HG03460 (cell line): ENCODE data around the gene NXPE3.

Source experiments
- ATAC-seq: cut with Tn5 transposase; IDR thresholded peaks from one replicate; pipeline ENCODE4 v1.9.1; 2021; ENCODE audit not compliant: unreplicated experiment

Gene NXPE3

GRCh38 chr3:101828691-101829436, 49.9 kb downstream of the NXPE3 start:
- peak; percentile 43 for ATAC-seq

- ATAC-seq: no peak
Measured at GRCh38 chr3:101829437-101829830, 50.4 kb downstream of the NXPE3 start.

GRCh38 chr3:101829874-101830273, 50.9 kb downstream of the NXPE3 start:
- no peak for ATAC-seq

- ATAC-seq: no peak
Measured at GRCh38 chr3:101833446-101833974, 54.5 kb downstream of the NXPE3 start.

GRCh38 chr3:101835676-101836075, 56.7 kb downstream of the NXPE3 start:
- ATAC-seq: no peak

- no peak for ATAC-seq
Measured at GRCh38 chr3:101836160-101836559, 57.1 kb downstream of the NXPE3 start.

GRCh38 chr3:101836652-101837598, 57.9 kb downstream of the NXPE3 start:
- ATAC-seq: no peak

GRCh38 chr3:101838691-101839090, 59.7 kb downstream of the NXPE3 start:
- ATAC-seq: no peak

GRCh38 chr3:101840066-101840465, 61.1 kb downstream of the NXPE3 start:
- ATAC-seq: no peak

GRCh38 chr3:101842245-101842934, 63.4 kb downstream of the NXPE3 start:
- no peak for ATAC-seq

GRCh38 chr3:101842935-101843330, 63.9 kb downstream of the NXPE3 start:
- no peak for ATAC-seq

- ATAC-seq: no peak
Measured at GRCh38 chr3:101845425-101845824, 66.4 kb downstream of the NXPE3 start.

GRCh38 chr3:101846709-101847108, 67.7 kb downstream of the NXPE3 start:
- no peak for ATAC-seq

- no peak for ATAC-seq
Measured at GRCh38 chr3:101847328-101847727, 68.3 kb downstream of the NXPE3 start.

- ATAC-seq: no peak
Measured at GRCh38 chr3:101848326-101848725, 69.3 kb downstream of the NXPE3 start.

- peak; percentile 78 for ATAC-seq
Measured at GRCh38 chr3:101848754-101849713, 70.0 kb downstream of the NXPE3 start, which contains the start of gene NFKBIZ. TSS of gene NFKBIZ (plus strand) at chr3:101849514. CDS start at chr3:101849629, 115 bp downstream.

- peak; percentile 23 for ATAC-seq
Measured at GRCh38 chr3:101849714-101850245, 70.8 kb downstream of the NXPE3 start.

- ATAC-seq: peak; percentile 29
Measured at GRCh38 chr3:101850246-101851051, 71.4 kb downstream of the NXPE3 start.
